Breast epithelium (tissue), 4 donors: ENCODE data around the gene RNASEL. TPM values are rescaled to one million over a fixed set of nuclear protein-coding genes. Genes with fewer than 3 reads are reported as not detected.

ENCODE experiments used
- DNase-seq, 2 donors: peaks; one replicate each; pipeline ENCODE4 v3.0.0-alpha.2; 2019; ENCODE audit warnings: low spot score in 2 of 2
- H3K27ac ChIP-seq, 2 donors: fragments of 200-600 bp; sonication (generic) in 1 of 2; one replicate each; pipeline ENCODE4 v1.5.1; 2016 to 2019; ENCODE audit warnings: mild to moderate bottlenecking in 1 of 2
- H3K27me3 ChIP-seq, 2 donors: fragments of 200-600 bp; sonication (generic) in 1 of 2; one replicate each; pipeline versions ENCODE4 v1.5.1 to v1.6.0; 2017 to 2019; ENCODE audit warnings: control low read depth in 1 of 2, mild to moderate bottlenecking in 1 of 2
- H3K36me3 ChIP-seq: fragments of 200-600 bp; one replicate; pipeline ENCODE4 v1.5.1; 2019
- H3K4me1 ChIP-seq, 2 donors: fragments of 200-600 bp; sonication (generic); one replicate each; pipeline ENCODE4 v1.5.1; 2016 to 2019; ENCODE audit warnings: control low read depth in 1 of 2
- H3K4me3 ChIP-seq, 3 donors: fragments of 200-600 bp; sonication (generic); 1 replicate in 2 of 3; 2 replicates in 1 of 3; pipeline ENCODE4 v1.5.1; 2016 to 2019; ENCODE audit warnings: mild to moderate bottlenecking in 3 of 3, moderate library complexity in 2 of 3
- H3K9me3 ChIP-seq, 2 donors: fragments of 200-600 bp; sonication (generic) in 1 of 2; one replicate each; pipeline ENCODE4 v1.5.1; 2016 to 2019; ENCODE audit warnings: control low read depth in 1 of 2
- POLR2A ChIP-seq: fragments of 450-650 bp; IDR thresholded peaks from one replicate; pipeline ENCODE4 v1.6.1; 2016; ENCODE audit warnings: antibody characterized with exemption, mild to moderate bottlenecking, moderate library complexity
- POLR2AphosphoS5 ChIP-seq, 3 donors: sonication (generic); formaldehyde crosslinking; IDR thresholded peaks; one replicate each; pipeline ENCODE4 v1.6.1; 2017; ENCODE audit warnings: antibody characterized with exemption in 3 of 3
- intact Hi-C: fragments of 100-400 bp; cut with DNase I; formaldehyde crosslinking; loops from one replicate; pipeline ENCODE4 v1.15.1; 2023; ENCODE audit warnings: low total_unique reads
- total RNA-seq, 3 donors: library from RNA; depleted of rRNA; stranded (reverse); fragments of >200 nt; gene quantifications; one replicate each; pipeline ENCODE4 v1.1.0, GENCODE V29; 2016
- TF ChIP-seq, protein P1 (sequence below), 3 donors: fragments of 450-650 bp; IDR thresholded peaks; one replicate each; pipeline ENCODE4 v1.5.1; 2016 to 2017; ENCODE audit warnings: antibody characterized with exemption in 3 of 3, mild to moderate bottlenecking in 3 of 3, moderate library complexity in 3 of 3

RNASEL gene
- total RNA-seq, 3 donors from 2014 or later, result 10.7 to 14.8 (median 10.8) TPM

DNA sequence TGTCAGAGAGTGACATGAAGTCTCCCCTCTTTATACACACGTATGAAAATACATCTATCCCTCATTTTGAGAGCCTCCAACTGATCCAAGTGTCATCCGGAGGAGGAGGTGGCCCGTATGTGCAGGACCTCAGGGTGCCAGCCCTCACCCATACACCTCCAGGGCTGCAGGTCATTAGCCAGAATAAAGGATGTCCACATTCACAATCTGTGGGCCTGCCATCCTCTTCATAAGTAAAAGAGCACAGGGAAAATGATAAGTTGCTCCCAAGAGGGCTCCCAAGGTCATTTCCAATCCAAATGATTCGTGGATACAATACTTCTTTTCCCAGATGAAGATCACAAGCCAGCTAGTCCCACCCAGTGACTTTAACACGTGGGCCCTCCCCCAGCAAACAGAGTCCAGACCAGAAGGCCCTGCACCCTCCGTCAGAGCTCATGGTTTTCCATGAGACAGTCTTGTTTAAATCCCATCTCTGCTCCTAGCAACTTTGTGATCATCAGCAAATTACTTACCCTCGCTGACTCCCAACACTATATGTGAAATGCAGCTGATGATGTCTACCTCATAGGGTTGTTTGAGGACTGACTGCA lies 28.6 kb downstream of the RNASEL start:
- no peaks in the 10 kb centered on the region for H3K4me1 ChIP-seq
- intact Hi-C loops, result no loop called here
- H3K36me3 ChIP-seq, result no peaks in the 10 kb centered on the region
- no peak for DNase-seq
- no peak overlapping the region for H3K27ac ChIP-seq
- H3K4me3 ChIP-seq, result no peak overlapping the region
- H3K27me3 ChIP-seq, result no peaks in the 10 kb centered on the region
- no peaks in the 10 kb centered on the region for H3K9me3 ChIP-seq
- TF ChIP-seq, protein P1, sequence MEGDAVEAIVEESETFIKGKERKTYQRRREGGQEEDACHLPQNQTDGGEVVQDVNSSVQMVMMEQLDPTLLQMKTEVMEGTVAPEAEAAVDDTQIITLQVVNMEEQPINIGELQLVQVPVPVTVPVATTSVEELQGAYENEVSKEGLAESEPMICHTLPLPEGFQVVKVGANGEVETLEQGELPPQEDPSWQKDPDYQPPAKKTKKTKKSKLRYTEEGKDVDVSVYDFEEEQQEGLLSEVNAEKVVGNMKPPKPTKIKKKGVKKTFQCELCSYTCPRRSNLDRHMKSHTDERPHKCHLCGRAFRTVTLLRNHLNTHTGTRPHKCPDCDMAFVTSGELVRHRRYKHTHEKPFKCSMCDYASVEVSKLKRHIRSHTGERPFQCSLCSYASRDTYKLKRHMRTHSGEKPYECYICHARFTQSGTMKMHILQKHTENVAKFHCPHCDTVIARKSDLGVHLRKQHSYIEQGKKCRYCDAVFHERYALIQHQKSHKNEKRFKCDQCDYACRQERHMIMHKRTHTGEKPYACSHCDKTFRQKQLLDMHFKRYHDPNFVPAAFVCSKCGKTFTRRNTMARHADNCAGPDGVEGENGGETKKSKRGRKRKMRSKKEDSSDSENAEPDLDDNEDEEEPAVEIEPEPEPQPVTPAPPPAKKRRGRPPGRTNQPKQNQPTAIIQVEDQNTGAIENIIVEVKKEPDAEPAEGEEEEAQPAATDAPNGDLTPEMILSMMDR (IDR thresholded peaks at IDR 0.05), result no peak
- no peak for TF ChIP-seq POLR2A
- no peak for TF ChIP-seq POLR2AphosphoS5 (IDR thresholded peaks at IDR 0.05)

DNA sequence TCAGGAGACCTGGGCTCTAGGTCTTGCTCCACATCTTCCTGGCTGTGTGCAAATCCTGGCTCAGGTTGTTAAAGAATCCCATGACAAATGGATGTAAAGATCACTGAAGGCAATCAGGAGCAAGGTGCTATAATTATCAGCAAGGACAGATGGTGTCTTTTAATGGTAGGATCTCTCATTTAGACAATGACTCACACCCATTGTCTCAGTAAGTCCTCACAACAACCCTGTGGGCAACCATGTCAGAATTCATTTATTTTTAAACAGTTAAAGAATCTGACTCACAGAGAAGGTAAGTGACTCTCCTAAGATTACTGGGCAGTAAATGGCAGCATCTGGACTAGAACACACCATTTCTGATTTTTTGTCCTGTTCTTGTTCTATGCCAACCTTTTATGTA lies 32.8 kb downstream of the RNASEL start:
- H3K9me3 ChIP-seq, result peaks cover 4 to 10% of the 10 kb centered on the region in 2 donors
- no peaks in the 10 kb centered on the region for H3K4me1 ChIP-seq
- TF ChIP-seq POLR2A (no peak), POLR2AphosphoS5 (IDR thresholded peaks at IDR 0.05) (no peak)
- TF ChIP-seq, protein P1 (IDR thresholded peaks at IDR 0.05), result no peak
- intact Hi-C loops, result no loop called here
- no peaks in the 10 kb centered on the region for H3K36me3 ChIP-seq
- H3K27me3 ChIP-seq, result no peaks in the 10 kb centered on the region
- DNase-seq, result no peak
- no peak overlapping the region for H3K27ac ChIP-seq
- H3K4me3 ChIP-seq, result no peak overlapping the region

DNA sequence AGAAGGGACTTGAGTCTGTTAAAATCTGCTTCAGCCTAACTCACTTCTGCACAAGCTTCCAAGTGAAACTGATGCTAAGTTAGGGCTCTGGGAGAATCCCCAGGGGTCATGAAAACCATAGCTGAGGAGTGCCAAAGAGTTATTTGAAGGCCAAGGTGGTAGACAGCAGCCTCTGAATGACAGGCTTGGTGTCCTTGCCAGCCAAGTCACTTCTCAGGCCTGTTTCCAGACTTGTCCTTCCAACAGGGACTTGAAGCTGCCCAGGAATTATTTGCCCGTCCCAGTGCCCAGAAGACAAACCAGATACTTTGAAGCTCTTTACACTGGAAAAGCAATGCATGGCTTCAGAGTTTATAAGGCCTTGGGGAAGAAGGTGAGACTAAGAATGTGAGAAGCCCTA lies 33.6 kb downstream of the RNASEL start:
- intact Hi-C loops, result no loop called here
- no peak overlapping the region for H3K27ac ChIP-seq
- DNase-seq, result no peak

DNA sequence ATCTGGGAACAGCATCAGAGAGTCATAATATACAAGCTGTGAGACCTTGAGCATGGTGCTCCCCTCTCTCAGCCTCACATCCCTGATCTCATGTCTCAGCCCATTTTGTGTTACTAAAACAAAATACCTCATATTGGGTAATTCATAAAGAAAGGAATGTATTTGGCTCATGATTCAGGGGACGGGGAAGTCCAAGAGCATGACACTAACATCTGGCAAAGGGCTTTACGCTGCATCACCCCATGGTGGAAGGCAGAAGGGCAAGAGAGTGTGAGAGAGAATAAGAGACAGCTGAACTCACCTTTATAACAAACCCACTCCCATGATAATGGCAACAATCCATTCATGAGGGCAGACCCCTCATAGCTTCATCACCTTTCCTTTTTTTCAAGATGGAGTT lies 36.5 kb downstream of the RNASEL start:
- peaks cover 4 to 10% of the 10 kb centered on the region in 2 donors for H3K9me3 ChIP-seq
- H3K27me3 ChIP-seq, result no peaks in the 10 kb centered on the region
- no peaks in the 10 kb centered on the region for H3K4me1 ChIP-seq
- intact Hi-C loops, result no loop called here
- no peak overlapping the region for H3K4me3 ChIP-seq
- DNase-seq, result no peak
- no peak overlapping the region for H3K27ac ChIP-seq
- TF ChIP-seq POLR2A (no peak), POLR2AphosphoS5 (IDR thresholded peaks at IDR 0.05) (no peak)
- TF ChIP-seq, protein P1 (IDR thresholded peaks at IDR 0.05), result no peak
- no peaks in the 10 kb centered on the region for H3K36me3 ChIP-seq

More for the DNA sequence above, 33.6 kb downstream of the RNASEL start:
- H3K4me3 ChIP-seq, result no peak overlapping the region
- no peaks in the 10 kb centered on the region for H3K36me3 ChIP-seq
- no peaks in the 10 kb centered on the region for H3K4me1 ChIP-seq
- peaks cover 4 to 10% of the 10 kb centered on the region in 2 donors for H3K9me3 ChIP-seq
- no peaks in the 10 kb centered on the region for H3K27me3 ChIP-seq
- TF ChIP-seq POLR2AphosphoS5 (IDR thresholded peaks at IDR 0.05), result no peak
- TF ChIP-seq POLR2A, result no peak
- TF ChIP-seq, protein P1 (IDR thresholded peaks at IDR 0.05), result no peak

DNA sequence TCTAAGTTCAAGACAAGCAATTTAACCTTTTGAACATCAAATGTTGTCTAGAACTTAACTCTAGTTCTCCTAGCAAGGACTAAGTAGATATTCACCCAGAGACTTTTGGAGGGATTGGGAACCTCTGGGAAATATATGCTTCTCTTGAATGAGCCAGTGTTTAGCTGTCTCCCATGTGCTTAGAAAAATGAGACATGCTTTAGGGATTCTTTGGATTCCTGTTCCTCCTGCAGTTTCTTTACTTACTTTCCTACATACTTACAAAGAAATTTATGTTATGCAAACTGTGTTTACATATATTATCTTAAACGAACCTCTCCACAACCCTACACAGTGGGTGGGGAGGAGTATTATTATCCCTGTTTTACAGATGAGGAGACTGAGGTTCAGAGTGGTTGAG lies 39.2 kb downstream of the RNASEL start:
- DNase-seq, result no peak
- TF ChIP-seq, protein P1 (IDR thresholded peaks at IDR 0.05), result no peak
- intact Hi-C loops, result no loop called here

More for the DNA sequence above, 39.2 kb downstream of the RNASEL start:
- Histone ChIP-seq H3K4me3 (no peak overlapping the region), H3K4me1 (no peaks in the 10 kb centered on the region), H3K27me3 (no peaks in the 10 kb centered on the region), H3K9me3 (peaks cover 4 to 10% of the 10 kb centered on the region in 2 donors), H3K36me3 (no peaks in the 10 kb centered on the region), H3K27ac (no peak overlapping the region)
